Measurements from ENCODE around the gene PPP1R14B. TPM values are rescaled to one million over a fixed set of nuclear protein-coding genes. Genes with fewer than 3 reads are reported as not detected.

Gene PPP1R14B
- polyA plus RNA-seq, 1 donor from 2014 or later = 48.1 TPM

Other genes with a start within 250 kb of the PPP1R14B start
- not detected for gene FLRT1, start 211.0 kb downstream of the PPP1R14B start, polyA plus RNA-seq
- gene MACROD1, start 80.8 kb downstream of the PPP1R14B start, polyA plus RNA-seq = 9.7 TPM
- gene STIP1, start 60.8 kb downstream of the PPP1R14B start, polyA plus RNA-seq = 102 TPM
- gene FERMT3, start 40.2 kb downstream of the PPP1R14B start, polyA plus RNA-seq = 149 TPM
- 75.0 TPM for gene TRPT1, start 20.8 kb downstream of the PPP1R14B start, polyA plus RNA-seq
- 56.6 TPM for gene NUDT22, start 20.7 kb downstream of the PPP1R14B start, polyA plus RNA-seq
- 49.3 TPM for gene DNAJC4, start 16.4 kb downstream of the PPP1R14B start, polyA plus RNA-seq
- gene VEGFB, start 12.4 kb downstream of the PPP1R14B start, polyA plus RNA-seq = 34.8 TPM
- gene FKBP2, start 5.8 kb downstream of the PPP1R14B start, polyA plus RNA-seq = 101 TPM
- 0.33 TPM for gene PLCB3, start 4.6 kb upstream of the PPP1R14B start, polyA plus RNA-seq
- gene BAD, start 37.7 kb upstream of the PPP1R14B start, polyA plus RNA-seq = 53.2 TPM
- gene GPR137, start 38.9 kb upstream of the PPP1R14B start, polyA plus RNA-seq = 19.7 TPM
- gene KCNK4, start 44.4 kb upstream of the PPP1R14B start, polyA plus RNA-seq = not detected
- not detected for gene CATSPERZ, start 53.4 kb upstream of the PPP1R14B start, polyA plus RNA-seq
- gene ESRRA, start 58.6 kb upstream of the PPP1R14B start, polyA plus RNA-seq = 11.2 TPM
- gene TRMT112, start 70.6 kb upstream of the PPP1R14B start, polyA plus RNA-seq = 560 TPM
- gene PRDX5, start 71.2 kb upstream of the PPP1R14B start, polyA plus RNA-seq = 185 TPM
- 33.0 TPM for gene CCDC88B, start 93.3 kb upstream of the PPP1R14B start, polyA plus RNA-seq
- 12.2 TPM for gene RPS6KA4, start 112.2 kb upstream of the PPP1R14B start, polyA plus RNA-seq